CD4-positive, alpha-beta T cell treated with Interferon gamma for 1 hour (primary cell): ENCODE data around the gene DPYSL5.
A peak's percentile ranks its signal among the peaks of the same experiment; 100 is the strongest.
"Not testable (repeated sequence)": the region's sequence is repeated elsewhere in the genome, so short reads cannot be mapped to it uniquely, and the experiment has no call there.

Experiments used
- DNase-seq: peaks from one replicate; pipeline ENCODE4 v3.0.0-alpha.2; 2020

Gene DPYSL5

DNA sequence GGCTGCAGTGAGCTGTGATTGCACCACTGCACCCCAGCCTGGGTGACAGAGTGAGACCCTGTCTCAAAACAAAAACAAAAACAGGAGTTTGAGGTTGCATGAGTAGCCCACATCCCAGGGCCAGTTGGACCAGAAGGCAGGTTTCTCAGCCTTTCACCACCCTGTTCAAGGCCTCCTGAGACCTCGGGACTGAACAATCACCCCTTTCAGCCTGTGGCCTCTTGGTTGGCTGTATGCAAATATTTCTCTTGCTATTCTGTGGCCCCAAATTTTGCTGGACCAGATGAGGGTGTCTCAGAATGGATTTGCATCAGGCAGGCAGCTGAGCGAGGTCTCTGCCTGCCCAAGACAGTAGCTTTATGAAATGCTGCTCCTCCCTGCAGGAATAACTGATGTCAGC, 56.9 kb downstream of the DPYSL5 start:
- no peak for DNase-seq

DNA sequence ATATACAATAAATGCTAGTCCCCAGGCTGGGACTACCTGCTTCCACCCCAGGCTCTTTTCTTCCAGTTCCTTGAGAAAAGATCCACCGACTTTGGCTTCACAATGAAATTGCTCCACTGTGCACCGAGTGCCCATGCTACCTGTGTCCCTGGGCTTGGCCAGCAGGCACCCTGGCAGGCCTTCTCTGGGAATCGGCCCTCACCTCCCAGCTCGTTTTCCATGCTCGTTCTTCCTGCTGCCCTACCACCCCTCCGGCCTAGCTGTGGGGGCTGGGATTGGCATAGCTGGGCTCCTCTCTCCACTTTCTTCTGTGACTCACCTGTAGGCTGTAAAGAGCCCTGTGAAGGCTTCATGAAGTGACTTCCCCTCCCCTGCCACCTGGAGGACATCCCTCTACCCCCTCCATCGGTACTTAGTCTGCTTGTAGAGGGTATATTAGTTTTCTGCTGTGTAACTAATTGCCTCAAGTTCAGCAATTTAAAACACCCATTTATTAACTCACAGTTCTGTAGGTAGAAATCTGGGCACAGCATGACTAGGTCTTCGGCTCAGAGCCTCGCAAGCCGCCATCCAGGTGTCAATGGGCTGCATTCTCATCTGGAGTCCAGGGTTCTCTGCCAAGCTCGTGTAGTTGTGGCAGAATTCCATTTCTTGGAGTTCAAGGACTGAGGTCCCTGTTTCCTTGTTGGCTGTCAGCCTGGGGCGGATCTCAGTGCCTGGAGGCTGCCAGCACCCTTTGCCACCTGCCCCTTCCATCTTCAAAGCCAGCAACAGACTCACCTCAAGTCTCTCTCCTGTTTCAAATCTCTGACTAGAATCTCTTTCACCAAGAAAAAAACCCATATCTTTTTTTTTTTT, 57.6 kb downstream of the DPYSL5 start:
- no peak for DNase-seq

DNA sequence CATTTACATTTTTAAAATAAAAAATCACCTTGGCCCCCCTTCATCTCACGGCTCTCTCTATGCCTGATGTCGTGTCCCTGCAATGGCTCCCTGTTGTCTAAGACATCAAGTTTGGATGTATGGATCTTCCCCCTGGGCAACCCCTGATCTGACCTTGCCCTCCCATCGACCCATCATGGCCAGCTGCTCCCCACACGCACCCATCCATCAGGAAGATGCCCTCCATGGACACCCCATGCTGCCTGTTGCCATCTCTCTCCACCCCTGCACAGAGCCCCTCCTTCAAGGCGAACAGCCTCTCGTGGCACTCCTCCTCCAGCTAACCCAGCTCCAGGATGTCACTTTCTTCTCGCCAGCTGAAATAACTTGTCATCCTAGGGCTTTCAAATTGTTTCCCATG, 59.5 kb downstream of the DPYSL5 start:
- no peak for DNase-seq

DNA sequence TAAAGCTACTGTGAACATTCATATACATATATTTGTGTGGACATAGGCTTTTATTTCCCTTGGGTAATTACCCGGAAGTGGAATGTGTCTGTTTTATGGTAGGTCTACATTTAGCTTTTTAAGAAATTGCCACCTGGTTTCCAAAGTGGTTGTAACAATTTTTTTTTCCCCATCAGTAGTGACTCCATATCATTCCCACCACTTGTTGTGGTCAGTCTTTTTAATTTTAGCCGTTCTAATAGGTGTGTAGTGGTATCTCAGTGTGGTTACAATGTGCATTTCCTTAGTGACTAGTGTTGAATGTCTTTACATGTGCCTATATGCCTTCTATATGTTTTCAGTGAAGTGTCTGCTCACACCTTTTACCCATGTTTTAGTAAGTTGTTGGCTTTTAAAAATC, 62.2 kb downstream of the DPYSL5 start:
- no peak for DNase-seq

DNA sequence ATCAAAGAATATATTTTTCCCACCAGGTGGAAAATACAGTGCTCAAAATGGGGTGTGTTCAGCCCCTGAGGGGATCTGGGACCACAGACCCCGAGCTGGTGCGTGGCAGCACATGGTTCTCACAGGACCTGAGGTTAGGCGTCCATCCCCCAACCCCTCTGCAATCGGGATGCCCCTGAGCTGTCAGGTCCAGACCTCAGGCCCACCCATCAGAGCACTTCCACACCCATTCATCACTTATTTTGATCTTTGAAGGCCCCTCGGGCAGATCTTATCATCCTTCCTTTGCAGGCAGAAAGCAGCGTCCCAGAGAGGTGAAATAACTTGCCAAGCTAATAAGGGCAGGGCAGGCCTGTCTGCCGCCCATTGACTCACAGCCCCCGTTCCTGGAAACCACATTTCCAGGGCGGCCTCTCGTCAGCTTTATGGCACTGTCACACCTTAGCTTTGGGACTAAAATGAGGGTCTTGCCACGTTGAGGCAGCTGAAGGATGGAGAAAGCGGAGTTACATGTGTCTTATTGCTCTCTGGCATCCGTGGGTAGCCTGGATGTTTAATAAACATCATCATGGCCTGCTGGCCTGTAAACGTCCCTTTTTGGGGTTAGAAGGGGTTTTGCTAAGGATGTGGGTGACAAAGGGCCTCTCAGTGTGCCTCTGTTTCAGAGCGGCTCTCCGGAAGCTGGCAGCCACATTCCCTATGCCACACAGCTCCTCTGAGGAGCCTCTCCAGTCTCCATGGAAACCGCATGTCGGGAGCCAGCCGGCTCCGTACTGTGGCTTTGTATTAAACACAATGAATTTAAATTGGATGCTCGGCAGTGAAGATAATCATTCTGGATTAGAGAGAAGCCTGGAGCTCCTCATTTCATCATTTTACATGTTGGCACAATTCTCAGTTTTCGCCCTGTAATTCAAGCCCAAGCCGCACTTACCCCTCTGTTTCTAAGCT, 64.3 kb downstream of the DPYSL5 start:
- no peak for DNase-seq

DNA sequence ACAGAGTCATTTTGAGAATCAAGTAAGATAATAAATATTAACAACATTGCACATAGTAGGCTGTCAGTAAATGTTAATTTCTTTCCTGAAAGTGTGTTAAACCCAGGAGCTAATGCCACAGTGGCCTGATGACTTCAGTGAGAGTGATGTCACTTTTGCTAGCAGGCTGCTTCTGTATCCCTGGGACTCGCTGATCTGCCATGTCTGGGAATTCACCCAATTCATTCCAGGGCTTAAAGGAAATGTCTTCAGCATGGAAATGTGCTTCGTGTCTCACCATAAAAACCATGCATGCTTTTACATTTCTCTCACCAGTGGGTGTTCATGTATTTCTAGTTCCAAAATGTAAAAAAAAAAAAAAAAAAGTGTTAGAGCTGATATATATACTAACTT, 65.7 kb downstream of the DPYSL5 start:
- DNase-seq, result no peak

DNA sequence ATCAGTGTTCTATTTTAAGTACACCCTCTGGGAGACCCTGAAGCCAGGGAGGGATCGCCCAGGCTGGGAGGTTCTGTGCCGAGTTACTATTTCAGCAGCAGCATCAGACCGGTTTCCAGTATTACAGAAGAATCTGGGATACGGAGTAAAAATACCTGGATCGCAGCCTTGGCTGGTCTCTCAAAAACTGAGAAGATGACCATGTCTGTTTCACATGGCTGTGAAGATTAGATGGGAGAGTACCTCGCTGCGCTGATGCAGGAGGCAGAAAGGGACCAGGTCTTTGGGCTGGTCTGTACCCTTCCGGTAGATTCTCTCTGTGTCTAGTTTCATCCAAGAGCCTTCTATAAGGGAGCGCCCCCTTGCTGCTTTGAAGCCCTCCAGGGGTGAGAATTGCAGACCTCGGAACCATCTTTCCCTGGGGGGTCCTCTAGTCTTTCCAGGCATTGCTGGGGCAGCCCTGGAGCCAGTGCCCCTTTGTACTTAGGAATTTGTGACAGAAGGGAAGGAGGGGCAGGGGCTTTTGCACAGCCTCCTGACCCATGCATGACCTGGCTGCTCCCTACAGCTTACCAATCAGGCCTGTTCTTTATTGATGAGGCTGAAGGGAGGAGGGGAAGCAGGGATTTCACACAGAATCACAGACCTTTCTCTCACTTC, 66.2 kb downstream of the DPYSL5 start:
- DNase-seq, result no peak

DNA sequence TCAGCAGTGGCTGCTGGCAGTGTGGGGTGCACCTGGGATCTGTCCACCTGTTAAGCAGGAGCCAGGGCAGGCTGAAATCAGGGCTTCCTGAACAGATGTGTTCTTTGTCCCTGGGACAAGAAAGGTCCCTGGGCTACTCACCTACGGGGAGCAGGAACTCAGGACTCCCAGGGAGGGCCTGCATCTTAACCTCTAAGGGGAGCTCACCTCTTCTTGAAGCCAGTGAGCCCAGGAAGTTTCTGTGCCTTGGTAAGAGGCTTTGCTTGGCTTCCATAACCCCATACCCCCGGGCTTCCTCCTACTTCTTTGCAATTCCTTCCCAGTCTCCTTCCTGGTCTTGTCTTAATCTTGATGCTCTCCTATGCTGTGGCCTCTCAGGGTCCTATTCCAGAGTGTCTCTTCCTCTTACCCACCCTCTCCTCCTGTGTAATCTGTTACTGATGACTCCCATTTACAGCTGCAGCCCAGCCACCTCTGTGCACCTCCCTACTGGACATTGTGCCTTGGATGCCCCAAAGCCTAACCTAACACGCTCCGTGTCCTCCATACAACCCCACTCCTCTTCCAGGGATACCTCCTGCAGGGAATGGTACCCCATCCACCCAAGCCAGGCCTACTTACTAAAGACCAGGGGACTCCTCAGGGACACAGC, 66.9 kb downstream of the DPYSL5 start:
- no peak for DNase-seq

DNA sequence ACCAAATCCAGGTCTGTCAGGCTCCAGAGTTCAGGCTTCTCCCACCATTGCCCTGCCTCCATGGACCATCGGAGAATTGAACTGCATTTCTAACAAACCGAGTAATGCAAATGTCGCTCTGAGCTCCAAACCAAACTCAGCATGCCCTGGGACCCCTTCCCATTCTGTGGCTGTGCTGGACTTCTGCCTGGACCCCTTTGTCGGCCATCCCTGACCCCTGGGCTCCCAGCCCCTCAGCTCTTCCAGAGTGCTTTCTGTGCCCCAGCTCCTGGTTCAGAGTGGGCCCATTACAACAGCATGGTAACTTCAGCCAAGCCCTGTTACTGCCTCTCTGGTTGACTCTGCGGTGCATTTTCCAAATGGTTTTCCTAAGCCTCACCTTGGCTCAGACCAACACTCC, 67.4 kb downstream of the DPYSL5 start:
- DNase-seq, result no peak

DNA sequence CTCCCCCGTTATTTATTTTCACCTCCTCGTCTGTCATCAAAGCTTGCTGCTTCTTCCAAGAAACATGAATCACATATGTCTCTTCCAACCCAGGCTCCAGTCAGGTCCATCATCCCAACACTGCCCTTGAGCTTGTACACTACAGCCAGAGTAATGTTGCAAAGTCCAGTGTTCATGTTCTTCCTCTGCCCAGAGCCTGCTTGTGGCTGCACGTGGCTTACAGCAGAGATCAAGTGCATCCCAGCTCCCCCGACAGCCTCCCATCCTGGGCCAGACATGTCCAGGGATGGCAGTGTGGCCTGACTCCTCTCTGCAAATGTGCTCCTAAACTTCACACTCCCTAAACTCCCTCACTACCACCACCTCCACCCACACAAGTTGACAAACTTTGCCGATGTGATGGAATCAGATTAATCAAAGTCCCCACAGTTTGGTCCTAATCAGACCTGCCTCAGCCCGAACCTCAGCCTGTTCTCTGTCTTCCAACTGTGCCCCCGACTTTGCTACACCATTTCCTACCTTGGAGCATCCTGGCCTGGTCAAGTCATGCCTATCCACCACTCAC, 68.3 kb downstream of the DPYSL5 start:
- DNase-seq, result no peak

DNA sequence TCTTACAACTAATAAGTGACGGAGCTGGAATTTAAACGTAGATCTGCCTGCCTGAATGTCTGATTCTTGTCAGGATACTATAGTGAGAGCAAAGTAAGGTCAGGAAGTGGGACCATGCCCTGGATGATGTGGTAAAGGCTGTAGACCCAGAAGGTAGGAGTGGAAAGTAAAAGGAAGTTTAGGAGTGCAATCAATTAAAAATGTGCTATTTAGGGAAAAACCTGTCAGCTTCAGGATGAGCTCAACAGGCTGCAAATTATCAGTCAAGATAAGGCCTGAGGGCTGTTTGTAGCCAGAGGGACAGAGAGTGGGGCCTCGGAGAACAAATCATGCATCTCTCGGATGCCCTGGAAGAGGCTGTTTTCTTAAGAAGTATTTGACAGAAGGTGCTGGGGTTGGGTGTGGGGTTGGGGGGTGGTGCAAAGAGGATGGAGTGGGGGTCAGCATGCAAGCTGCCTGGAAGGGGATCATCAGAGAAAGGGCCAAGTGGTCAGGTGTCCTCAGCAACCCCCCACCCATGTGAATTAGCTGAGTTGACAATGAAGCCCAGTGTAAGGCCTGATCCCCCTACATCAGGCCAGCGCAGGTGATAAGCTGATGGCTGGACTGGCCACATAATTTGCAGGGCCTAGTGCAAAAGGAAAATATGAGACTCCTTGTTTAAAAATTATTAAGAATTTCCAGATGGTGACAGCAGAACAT, 69.4 kb downstream of the DPYSL5 start:
- DNase-seq, result no peak

DNA sequence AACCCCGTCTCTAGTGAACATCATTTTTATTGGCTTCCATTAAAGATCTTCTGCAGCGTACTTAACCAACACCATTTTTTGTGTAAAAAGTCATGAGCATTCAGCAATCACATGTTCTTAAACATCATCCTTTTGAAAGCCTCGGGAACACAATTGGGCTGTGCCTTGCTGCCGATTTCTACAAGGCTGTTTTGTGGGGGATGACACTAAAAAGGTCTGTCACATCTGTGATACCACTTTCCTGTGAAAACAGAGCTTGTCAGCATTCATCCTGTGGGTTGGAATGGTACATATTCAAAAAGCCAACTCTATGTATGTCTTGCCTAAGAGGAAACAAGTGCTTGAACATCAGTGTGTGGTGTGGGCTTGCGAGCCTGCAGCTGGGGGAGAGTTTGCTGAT, 73.4 kb downstream of the DPYSL5 start:
- DNase-seq, result no peak

DNA sequence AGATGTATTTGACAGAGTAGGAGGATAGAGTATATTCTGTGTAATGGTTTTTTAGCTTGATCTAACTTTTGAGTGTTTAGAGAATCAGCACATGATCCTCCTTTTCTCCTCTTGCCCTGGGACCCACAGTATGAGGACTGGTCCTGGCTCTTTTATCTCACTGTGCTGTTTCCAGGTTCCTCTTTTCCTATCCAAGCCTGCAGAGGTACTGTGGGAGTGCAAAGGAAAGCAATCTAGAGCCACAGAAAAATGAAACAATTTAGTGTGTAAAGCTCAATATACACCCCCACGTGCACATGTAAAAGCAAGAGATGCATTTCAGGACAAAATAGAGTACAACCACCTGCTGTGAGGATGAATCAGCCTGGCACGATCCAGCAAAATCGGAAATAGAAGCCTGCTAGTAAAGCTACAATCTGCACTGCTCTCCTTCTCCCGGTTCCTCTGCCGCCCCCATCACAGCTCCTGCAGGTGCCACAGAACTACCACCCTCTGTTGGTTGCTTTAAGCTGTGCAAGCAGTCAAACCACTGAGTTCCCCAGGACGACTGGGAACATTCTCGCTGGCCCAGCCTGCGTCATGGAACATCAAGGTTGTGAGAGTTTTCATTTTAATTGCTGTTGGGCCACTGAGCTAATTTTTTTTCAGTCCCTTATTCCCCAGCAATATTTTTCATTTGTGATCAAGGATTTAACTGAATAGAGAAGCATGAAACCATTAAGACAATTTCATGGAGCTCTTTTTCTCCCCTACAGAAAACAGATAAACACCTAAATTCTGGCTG, 74.7 kb downstream of the DPYSL5 start:
- DNase-seq, result peak; percentile 18

DNA sequence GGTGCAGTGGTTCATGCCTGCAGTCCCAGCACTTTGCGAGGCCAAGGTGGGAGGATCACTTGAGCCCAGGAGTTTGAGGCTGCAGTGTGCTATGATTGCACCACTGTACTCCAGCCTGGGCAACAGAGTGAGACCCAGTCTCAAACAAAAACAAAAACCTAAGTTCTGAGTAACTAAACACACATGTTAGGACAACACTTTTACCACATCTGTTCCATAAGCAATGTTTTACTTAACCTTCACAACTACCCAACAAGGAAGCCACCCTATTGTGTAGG, 75.2 kb downstream of the DPYSL5 start:
- not testable (repeated sequence) for DNase-seq

DNA sequence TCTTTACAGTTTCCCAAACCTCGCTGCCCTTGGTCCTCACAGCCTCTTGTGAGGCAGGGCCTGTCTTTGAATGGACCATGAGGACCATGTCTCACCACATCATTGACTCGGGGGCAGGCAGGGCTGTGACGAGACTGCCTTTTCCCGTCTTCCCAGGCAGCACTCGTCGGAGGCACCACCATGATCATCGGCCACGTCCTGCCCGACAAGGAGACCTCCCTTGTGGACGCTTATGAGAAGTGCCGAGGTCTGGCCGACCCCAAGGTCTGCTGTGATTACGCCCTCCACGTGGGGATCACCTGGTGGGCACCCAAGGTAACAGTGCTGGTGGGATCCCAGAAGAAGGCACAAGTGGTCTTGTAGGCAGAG, 76.8 kb downstream of the DPYSL5 start:
- no peak for DNase-seq

DNA sequence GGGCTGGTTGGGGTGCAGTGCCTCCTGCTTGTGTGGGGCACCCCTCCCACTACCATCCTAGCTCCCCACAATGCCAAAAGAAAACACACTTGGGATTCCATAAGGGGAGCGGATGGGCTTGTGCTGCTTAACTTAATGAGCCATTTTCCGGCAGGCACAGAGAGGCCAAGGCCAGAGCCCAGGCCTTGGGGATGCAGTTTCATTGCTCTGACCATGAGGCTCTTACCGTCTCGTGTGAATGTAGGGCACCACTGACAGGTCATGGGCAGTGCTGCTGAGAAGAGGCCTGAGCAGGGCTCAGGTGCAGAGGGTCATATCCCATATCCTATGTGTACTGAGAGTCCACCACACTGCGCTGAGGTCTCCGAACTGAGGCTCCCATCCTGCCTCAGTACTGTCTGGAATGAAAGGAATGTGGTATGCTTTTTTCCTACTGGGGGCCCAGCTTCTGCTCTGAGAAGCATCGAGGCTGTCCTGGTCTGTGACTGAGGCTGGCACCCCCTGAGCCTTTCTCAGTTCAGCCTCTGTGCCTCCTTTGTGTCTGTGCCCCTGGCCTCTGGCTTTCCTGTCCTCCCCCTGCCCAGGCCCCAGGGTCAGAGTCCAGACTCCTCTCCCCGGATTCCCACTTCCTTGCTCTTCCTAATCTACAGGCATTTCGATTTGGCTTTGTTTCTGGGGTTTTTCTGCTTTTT, 77.3 kb downstream of the DPYSL5 start:
- DNase-seq, result no peak

DNA sequence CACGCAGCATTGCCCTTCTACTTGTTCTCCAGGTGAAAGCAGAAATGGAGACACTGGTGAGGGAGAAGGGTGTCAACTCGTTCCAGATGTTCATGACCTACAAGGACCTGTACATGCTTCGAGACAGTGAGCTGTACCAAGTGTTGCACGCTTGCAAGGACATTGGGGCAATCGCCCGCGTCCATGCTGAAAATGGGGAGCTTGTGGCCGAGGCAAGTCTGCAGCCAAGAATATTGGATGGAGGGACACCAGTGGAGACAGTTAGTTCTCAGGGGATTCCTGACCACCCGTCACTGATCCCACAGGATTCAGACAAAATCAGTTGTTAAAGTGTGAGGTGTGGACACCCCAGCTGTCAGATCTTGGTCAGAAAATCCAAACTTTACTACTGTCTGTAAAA, 79.3 kb downstream of the DPYSL5 start:
- no peak for DNase-seq

DNA sequence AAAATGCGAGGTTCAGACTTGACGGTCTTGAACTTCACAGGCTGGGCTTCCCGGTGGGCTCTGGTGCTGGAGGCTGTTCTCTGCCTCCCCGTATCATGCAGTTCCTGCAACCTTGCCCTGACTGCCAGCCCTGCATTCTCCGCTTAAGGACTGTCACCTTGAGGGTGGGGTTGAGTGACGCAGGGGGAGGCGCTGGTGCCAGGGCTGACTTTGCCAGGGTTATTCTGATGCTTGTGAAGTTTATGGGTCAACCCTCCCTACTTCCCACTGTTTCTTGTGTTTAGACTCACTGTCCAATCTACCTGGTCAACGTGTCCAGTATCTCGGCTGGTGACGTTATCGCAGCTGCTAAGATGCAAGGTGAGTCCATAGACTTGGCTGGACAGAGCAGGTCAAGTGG, 85.0 kb downstream of the DPYSL5 start:
- no peak for DNase-seq

DNA sequence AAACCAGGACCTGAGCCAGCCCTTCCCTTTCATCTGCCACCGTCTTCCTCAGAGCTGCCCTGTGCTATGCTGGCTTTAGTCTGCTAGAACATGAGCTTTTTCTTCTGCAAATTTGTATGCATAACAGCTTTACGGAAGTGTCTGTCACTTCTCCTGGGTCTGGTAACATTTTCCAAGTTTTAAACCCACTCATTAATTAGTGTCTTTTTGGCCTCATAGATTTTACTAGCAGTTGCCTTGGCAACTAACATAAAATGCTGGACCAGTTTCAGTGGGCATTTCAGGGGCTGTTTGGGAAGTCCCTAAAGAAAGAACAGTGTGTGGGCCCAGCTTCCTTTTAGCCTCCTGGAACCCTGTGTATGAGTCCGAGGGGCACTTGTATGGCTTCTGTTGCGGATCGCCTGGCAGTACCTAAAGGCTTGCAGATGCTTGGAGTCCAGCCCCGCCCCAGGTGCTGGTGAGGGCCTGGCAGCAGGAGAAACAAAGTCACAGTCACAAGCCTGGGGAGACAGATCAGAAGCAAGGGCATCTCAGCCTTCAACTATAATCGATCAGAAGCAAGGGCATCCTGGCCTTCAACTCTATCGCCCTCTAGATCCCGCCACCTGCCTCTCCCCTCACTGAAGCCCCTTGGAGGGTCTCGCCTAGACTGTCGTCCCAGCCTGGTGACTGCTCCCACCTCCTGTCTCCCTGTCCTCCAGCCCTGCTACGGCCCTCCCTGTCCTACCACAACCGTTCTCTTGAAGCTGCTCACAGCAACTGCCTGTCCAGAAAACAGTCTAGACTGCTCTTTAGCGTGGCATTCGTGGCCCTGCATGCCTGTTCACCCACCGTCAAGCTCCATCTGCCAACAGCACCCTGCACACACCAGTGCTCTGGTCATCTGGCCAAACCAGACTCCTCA, 85.8 kb downstream of the DPYSL5 start:
- no peak for DNase-seq

DNA sequence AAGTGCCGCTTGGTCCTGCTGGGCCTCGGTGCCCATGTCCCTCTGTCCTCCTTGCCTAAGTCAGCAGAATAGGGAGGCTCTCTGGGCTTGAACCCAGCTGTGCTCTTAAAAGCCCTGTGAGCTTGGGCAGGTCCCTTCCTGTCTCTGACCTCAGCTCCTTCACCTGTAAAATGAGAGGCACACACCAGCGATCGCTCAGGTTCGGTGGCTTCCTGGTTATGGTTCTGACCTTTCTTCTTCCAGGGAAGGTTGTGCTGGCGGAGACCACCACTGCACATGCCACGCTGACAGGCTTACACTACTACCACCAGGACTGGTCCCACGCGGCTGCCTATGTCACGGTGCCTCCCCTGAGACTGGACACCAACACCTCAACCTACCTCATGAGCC, 86.4 kb downstream of the DPYSL5 start:
- DNase-seq, result no peak
